GM19023 (cell line): ENCODE measurements around the gene USP14.
A peak's percentile ranks its signal among the peaks of the same experiment; 100 is the strongest.
"Not testable (repeated sequence)": the region's sequence is repeated elsewhere in the genome, so short reads cannot be mapped to it uniquely, and the experiment has no call there.

ENCODE experiments used
- ATAC-seq: cut with Tn5 transposase; IDR thresholded peaks from one replicate; pipeline ENCODE4 v1.9.1; 2021; ENCODE audit warnings: mild to moderate bottlenecking, moderate library complexity; ENCODE audit not compliant: unreplicated experiment

The USP14 gene

GRCh38 chr18:158128-159036 lies at the start of gene USP14:
USP14 (plus strand) TSS chr18:158557; CDS start chr18:158699, 142 bp downstream.
- peak; percentile 93 for ATAC-seq

GRCh38 chr18:108665-109063 lies 49.7 kb upstream of the USP14 start:
- not testable (repeated sequence) for ATAC-seq

- not testable (repeated sequence) for ATAC-seq
Observed at GRCh38 chr18:109130-109921, 49.0 kb upstream of the USP14 start.

DNA sequence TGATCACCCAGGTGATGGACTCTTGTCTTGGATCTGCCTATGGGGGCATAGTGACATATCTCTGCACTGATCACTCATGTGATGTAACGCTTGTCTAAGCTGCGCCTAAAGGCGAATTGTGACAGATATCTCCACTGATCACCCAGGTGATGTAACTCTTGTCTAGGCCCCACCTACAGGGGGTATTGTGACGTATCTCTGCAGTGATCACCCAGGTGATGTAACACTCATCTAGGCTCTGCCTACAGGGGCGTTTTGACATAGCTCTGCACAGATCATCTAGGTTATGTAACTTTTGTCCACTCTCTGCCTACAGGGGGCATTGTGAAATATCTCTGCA lies 48.5 kb upstream of the USP14 start:
- not testable (repeated sequence) for ATAC-seq

DNA sequence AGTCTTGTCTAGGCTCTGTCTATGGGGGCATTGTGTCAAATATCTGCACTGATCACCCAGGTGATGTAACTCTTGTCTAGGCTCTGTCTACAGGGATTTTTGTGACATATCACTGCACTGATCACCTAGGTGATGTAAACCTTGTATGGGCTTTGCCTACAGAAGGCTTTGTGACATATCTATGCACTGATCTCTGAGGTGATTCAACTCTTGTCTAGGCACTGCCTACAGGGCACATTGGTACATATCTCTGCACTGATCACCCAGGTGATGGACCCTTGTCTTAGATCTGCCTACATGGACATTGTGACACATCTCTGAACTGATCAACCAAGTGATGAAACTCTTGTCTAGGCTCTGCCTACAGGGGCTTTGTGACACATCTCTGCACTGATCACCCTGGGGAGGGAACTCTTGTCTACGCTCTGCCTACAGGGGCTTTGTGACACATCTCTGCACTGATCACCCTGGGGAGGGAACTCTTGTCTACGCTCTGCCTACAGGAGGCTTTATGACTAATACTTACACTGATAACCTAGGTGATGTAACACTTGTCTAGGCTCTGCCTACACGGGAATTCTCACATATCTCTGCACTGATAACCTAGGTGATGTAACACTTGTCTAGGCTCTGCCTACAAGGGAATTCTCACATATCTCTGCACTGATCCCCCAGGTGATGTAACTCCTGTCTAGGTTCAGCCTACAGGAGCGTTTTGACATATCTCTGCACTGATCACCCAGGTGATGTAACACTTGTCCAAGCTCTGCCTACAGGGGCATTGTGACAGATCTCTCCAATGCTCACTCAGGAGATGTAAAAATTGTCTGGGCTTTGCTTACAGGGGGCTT lies 47.8 kb upstream of the USP14 start:
- not testable (repeated sequence) for ATAC-seq

GRCh38 chr18:111306-112014 lies 46.9 kb upstream of the USP14 start:
- no peak for ATAC-seq

- not testable (repeated sequence) for ATAC-seq
Observed at GRCh38 chr18:112015-112733, 46.2 kb upstream of the USP14 start.

GRCh38 chr18:120539-121260 lies 37.7 kb upstream of the USP14 start:
- ATAC-seq = not testable (repeated sequence)

- no peak for ATAC-seq
Observed at GRCh38 chr18:135045-135444, 23.3 kb upstream of the USP14 start.

- ATAC-seq = no peak
Observed at GRCh38 chr18:136433-136832, 21.9 kb upstream of the USP14 start.

GRCh38 chr18:137327-137726 lies 21.0 kb upstream of the USP14 start:
- ATAC-seq = no peak

DNA sequence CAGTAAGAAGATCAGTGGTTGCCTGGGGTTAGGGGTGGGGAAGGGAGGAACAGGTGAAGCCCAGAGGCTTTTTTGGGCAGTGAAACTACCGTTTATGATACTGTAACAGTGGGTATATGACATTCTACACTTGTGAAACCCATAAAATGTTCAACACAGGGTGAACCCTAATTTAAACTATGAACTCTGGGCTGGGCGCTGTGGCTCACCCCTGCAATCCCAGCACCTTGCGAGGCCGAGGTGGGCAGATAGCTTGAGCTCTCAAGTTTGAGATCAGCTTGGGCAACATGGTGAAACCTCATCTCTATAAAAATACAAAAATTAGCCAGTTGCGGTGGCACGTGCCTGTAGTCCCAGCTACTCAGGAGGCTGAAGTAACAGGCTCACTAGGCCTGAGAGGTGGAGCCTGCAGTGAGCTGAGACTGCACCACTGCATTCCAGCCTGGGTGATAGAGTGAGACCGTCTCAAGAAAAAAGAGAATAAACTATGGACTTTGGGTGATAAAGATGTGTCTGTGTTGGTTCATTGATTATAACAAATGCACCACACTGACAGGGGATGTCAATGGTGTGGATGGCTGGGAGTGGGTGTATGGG lies 17.6 kb upstream of the USP14 start:
- ATAC-seq = no peak

DNA sequence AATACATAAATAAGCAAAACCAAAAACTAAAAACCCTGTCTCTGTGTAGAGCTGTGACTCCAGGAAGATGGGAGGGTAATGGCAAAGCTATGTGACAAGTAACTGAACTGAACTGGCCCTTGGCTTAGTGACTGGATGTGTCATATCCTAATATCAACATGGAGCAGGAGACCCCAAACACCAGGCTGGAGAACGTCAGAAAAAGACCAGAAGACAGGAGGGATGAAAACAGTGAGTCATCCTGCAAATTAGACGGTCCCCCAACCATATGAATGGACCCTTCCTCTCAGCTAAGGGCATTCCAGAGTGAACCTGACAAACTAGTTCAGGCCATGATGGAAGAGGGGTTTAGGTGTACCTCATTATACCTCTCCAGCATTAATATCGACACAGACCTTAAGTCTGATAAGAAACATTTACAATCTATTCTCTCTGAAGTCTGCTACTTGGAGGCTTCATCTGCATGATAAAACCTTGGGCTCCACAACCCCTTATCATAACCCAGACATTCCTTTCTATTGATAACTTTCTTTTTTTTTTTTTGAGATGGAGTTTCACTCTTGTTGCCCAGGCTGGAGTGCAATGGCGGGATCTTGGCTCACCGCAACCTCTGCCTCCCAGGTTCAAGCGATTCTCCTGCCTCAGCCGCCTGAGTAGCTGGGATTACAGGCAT lies 15.6 kb upstream of the USP14 start:
- ATAC-seq = not testable (repeated sequence)

DNA sequence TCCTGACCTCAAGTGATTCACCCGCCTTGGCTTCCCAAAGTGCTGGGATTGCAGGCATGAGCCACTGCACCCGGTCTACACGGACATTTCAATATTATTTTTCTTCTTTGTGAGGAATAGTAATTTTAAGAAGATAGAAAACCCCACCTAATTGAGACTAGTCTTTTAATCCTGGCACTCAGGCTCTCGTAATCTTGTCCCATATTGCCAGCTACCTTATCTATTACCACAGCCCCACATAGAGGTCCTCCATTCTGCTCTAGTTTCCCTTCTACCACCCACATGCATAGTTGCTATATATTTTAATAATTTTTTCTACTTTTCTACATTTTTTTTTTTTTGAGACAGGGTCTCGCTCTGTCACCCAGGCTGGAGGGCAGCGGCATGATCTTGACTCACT lies 9.5 kb upstream of the USP14 start:
- no peak for ATAC-seq

DNA sequence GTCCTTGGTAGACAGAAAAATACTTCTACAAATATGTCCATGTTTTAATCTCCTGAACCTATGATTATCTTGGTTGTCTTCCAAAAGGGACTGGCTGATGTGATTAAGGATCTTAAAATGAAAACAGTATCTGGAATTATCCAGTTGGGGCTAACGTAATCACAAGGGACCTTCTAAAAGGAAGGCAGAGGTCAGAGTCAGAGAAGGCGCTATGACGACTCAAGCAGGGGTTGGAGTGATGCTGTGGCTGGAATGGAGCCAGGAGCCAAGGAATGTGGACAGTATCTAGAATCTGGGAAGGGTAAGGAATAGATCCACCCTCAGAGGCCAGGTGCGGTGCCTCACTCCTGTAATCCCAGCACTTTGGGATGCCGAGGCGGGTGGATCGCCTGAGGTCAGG lies 4.2 kb upstream of the USP14 start:
- ATAC-seq = no peak

GRCh38 chr18:155688-156087 lies 2.7 kb upstream of the USP14 start:
- no peak for ATAC-seq

- ATAC-seq = no peak
Observed at GRCh38 chr18:156514-157230, 1.7 kb upstream of the USP14 start.
